HUES64 (cell line): ENCODE data around the gene ATP5PB.

Experiments used
- H3K27ac ChIP-seq: 2 replicates; pipeline ENCODE4 v1.7.0; 2013; ENCODE audit warnings: low read depth, low read length, inconsistent platforms
- H3K27me3 ChIP-seq: 2 replicates; pipeline ENCODE4 v1.6.1; 2013; ENCODE audit warnings: mild to moderate bottlenecking, low read length; ENCODE audit not compliant: insufficient read depth
- H3K36me3 ChIP-seq: 2 replicates; pipeline ENCODE4 v1.6.1; 2013; ENCODE audit warnings: mild to moderate bottlenecking, low read length; ENCODE audit not compliant: insufficient read depth
- H3K4me1 ChIP-seq: 2 replicates; pipeline ENCODE4 v1.6.1; 2013; ENCODE audit warnings: mild to moderate bottlenecking, low read length, moderate library complexity; ENCODE audit not compliant: insufficient read depth
- H3K4me3 ChIP-seq: 2 replicates; pipeline ENCODE4 v1.5.1; 2013; ENCODE audit warnings: mild to moderate bottlenecking, low read length, moderate library complexity
- H3K9ac ChIP-seq: 2 replicates; pipeline ENCODE4 v1.6.1; 2013; ENCODE audit warnings: mild to moderate bottlenecking, low read depth, low read length
- H3K9me3 ChIP-seq: 2 replicates; pipeline ENCODE4 v1.6.1; 2013; ENCODE audit warnings: low read depth, low read length; ENCODE audit not compliant: insufficient read depth
- WGBS: fragments of 150-250, 120-280 bp; methylation state at CpG from one replicate; pipeline ENCODE4 v1.1.7; 2013; ENCODE audit warnings: missing lambda C conversion rate; 5-methylcytosine and 5-hydroxymethylcytosine counted together

The ATP5PB gene

GRCh38 chr1:111420377-111420776 lies 28.9 kb upstream of the ATP5PB start:
- H3K4me3 ChIP-seq: no peak overlapping the region
- H3K4me1 ChIP-seq: no peaks in the 10 kb centered on the region
- H3K9ac ChIP-seq: no peak overlapping the region
- no peaks in the 10 kb centered on the region for H3K9me3 ChIP-seq
- H3K36me3 ChIP-seq: no peaks in the 10 kb centered on the region
- no peaks in the 10 kb centered on the region for H3K27me3 ChIP-seq
- no peak overlapping the region for H3K27ac ChIP-seq
- WGBS: 73% methylated on average over 5 of the region's 5 CpGs

DNA sequence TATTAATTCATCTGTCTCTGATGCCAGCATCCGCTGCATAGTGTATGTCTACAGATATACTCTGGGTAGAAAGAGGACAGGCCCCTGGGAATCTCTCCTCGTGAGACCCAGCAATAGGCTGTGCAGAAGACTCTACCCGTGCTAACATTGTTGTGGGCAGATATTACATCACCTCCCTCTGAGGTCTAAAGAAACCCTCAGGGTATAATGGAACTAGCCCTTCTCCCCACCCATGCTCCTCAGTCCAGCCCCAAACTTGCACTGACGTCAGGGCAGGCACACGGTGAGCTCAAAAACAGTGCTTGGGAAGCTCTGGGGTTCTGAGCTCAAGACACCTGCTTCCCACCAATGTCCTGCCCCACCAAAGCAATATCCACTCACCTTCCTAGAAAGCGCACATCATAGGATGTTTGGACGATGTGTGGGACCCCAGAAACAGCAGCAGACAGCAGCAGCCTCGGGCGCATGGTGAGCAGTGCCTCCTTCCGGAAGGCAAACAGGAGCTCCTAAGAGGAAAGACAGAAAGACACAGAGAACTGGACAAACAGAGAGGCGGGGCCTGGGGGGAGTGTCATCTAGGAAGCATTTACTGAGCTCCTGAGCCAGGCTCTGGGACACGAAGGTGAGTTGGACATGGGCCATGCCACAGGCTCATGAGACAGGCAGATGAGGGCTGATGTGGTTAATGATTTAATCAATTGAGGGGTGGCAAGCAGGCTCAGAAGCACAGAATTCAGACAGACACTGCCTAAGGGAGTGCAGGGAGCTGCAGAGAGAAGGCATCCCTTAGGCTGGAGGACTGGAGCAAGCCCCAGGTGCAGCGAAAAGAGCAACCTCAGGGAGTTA lies 26.5 kb upstream of the ATP5PB start:
- H3K27ac ChIP-seq: no peak overlapping the region
- H3K4me3 ChIP-seq: no peak overlapping the region
- H3K36me3 ChIP-seq: no peaks in the 10 kb centered on the region
- no peak overlapping the region for H3K9ac ChIP-seq
- no peaks in the 10 kb centered on the region for H3K27me3 ChIP-seq
- 89% methylated on average over 13 of the region's 13 CpGs for WGBS
- H3K9me3 ChIP-seq: no peaks in the 10 kb centered on the region
- H3K4me1 ChIP-seq: no peaks in the 10 kb centered on the region

DNA sequence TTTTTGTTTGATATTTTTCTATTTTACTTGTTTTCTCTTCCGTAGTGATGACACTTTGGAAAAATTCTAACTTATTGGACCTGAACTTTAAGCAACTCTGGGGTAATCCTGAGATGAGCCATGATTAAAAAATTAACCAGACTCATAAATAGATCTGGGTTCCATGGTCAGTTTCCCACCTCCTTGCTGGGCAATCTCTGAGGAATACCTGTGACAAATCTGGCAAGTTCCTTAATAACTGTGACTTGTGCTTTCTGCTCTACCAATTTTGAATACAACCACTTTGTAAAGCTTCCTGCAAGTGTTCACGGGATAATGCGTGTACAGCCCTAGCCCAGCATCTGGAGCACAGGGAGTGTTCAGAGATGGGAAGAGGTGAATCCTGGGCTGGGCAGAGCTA lies 25.0 kb upstream of the ATP5PB start:
- H3K27ac ChIP-seq: no peak overlapping the region
- H3K27me3 ChIP-seq: no peaks in the 10 kb centered on the region
- no peaks in the 10 kb centered on the region for H3K36me3 ChIP-seq
- no peak overlapping the region for H3K9ac ChIP-seq
- H3K4me3 ChIP-seq: no peak overlapping the region
- H3K9me3 ChIP-seq: no peaks in the 10 kb centered on the region
- no peaks in the 10 kb centered on the region for H3K4me1 ChIP-seq
- 94% methylated on average over 3 of the region's 3 CpGs for WGBS

DNA sequence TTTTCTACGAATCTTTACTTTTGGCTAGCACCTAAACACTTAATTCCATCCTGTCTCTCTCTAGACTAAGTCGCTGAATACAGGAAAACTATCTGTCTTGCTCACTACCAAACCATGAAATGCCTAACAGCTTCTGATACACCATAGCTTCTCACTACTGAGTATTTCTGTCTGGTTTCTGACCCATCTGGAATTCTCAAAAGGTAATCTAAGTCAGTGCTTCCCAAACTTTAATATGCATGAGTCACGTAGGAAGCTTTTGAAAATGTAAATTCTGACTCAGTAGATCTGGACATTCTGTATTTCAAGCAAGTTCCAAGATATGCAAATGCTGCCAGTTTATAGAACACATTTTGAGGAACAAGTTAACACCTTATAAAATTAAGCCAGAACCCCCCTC lies 12.5 kb upstream of the ATP5PB start:
- Histone ChIP-seq H3K27ac (no peak overlapping the region), H3K27me3 (no peaks in the 10 kb centered on the region)
- WGBS: 71% methylated on average over 3 of the region's 3 CpGs

GRCh38 chr1:111439461-111440351 lies 9.6 kb upstream of the ATP5PB start:
- WGBS: 95% methylated on average over 3 of the region's 3 CpGs
- Histone ChIP-seq H3K27me3 (no peaks in the 10 kb centered on the region), H3K9me3 (no peaks in the 10 kb centered on the region), H3K4me3 (no peak overlapping the region), H3K27ac (no peak overlapping the region), H3K4me1 (no peaks in the 10 kb centered on the region), H3K9ac (no peak overlapping the region), H3K36me3 (peaks cover 77% of the 10 kb centered on the region)

More for the DNA sequence above, 12.5 kb upstream of the ATP5PB start:
- Histone ChIP-seq H3K4me1 (no peaks in the 10 kb centered on the region), H3K9me3 (no peaks in the 10 kb centered on the region), H3K9ac (no peak overlapping the region), H3K4me3 (no peak overlapping the region), H3K36me3 (peaks cover 47% of the 10 kb centered on the region)

GRCh38 chr1:111441573-111442192 lies 7.6 kb upstream of the ATP5PB start:
- 76% methylated on average over 7 of the region's 9 CpGs for WGBS
- Histone ChIP-seq H3K36me3 (peaks cover 97% of the 10 kb centered on the region), H3K4me1 (no peaks in the 10 kb centered on the region), H3K27me3 (no peaks in the 10 kb centered on the region), H3K4me3 (no peak overlapping the region), H3K9ac (no peak overlapping the region), H3K27ac (no peak overlapping the region), H3K9me3 (no peaks in the 10 kb centered on the region)

DNA sequence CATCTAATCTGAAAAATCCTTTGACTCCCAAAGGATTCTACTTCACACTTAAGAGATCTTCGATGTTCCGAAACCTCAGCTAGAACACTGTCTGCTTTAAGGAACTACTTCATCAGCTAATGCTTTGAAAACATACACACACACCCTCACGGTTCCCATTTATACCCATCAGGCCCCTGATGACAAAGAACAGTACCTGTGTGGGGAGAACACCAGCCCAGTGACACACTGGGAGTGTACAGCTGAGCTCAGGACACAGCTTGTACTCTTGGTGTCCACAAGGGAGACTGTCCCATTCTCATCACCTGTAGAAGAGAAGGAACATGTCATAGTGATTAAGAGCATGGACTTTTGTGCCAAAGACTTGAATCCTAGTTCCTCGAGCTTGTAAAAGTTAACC lies 6.8 kb upstream of the ATP5PB start:
- no peak overlapping the region for H3K9ac ChIP-seq
- no peak overlapping the region for H3K4me3 ChIP-seq
- no peaks in the 10 kb centered on the region for H3K27me3 ChIP-seq
- WGBS: 97% methylated on average over 4 of the region's 4 CpGs
- H3K27ac ChIP-seq: no peak overlapping the region
- H3K9me3 ChIP-seq: no peaks in the 10 kb centered on the region
- peaks cover 99% of the 10 kb centered on the region for H3K36me3 ChIP-seq
- H3K4me1 ChIP-seq: no peaks in the 10 kb centered on the region; the same call in 1 of the 2 replicates

GRCh38 chr1:111444031-111444430 lies 5.2 kb upstream of the ATP5PB start:
- H3K9me3 ChIP-seq: no peaks in the 10 kb centered on the region
- H3K4me3 ChIP-seq: no peak overlapping the region
- H3K27ac ChIP-seq: no peak overlapping the region
- H3K36me3 ChIP-seq: peaks cover 83% of the 10 kb centered on the region
- peaks cover 6% of the 10 kb centered on the region for H3K4me1 ChIP-seq
- H3K27me3 ChIP-seq: no peaks in the 10 kb centered on the region
- 89% methylated on average over 3 of the region's 3 CpGs for WGBS
- H3K9ac ChIP-seq: no peak overlapping the region

DNA sequence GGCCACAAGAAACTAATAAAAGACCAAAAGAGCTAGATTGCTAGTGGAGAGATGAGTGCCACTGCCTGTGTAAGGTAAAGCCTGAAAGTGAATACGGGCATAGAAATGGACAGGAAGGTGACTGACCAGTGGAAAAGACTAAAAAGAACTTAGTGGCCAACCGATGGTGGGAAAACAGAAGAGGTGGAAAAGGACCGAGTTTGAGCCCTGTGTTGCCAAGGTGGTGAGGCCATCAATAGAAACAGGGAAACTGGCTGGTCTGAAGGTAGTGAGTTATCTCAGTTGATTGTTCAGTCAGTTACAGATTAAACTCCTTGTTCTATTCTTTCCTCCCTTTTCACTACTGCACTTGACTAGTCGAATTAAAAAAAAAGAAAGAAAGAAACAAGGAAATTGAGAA lies 2.7 kb upstream of the ATP5PB start:
- H3K9me3 ChIP-seq: no peaks in the 10 kb centered on the region
- H3K36me3 ChIP-seq: peaks cover 68% of the 10 kb centered on the region
- peaks cover 11% of the 10 kb centered on the region for H3K4me1 ChIP-seq
- H3K27ac ChIP-seq: no peak overlapping the region
- H3K9ac ChIP-seq: no peak overlapping the region
- no peaks in the 10 kb centered on the region for H3K27me3 ChIP-seq
- H3K4me3 ChIP-seq: no peak overlapping the region
- WGBS: 95% methylated on average over 4 of the region's 4 CpGs

- peak overlapping the region; percentile 89 for H3K4me3 ChIP-seq
- H3K4me1 ChIP-seq: peaks cover 11% of the 10 kb centered on the region
- 84% methylated on average over 4 of the region's 4 CpGs for WGBS
- H3K9ac ChIP-seq: peak overlapping the region; percentile 97; the same call in 1 of the 2 replicates
- peaks cover 61% of the 10 kb centered on the region for H3K36me3 ChIP-seq
- no peaks in the 10 kb centered on the region for H3K27me3 ChIP-seq
- peak overlapping the region; percentile 5; the same call in 1 of the 2 replicates for H3K27ac ChIP-seq
- no peaks in the 10 kb centered on the region for H3K9me3 ChIP-seq
Observed at GRCh38 chr1:111446967-111447892, 2.0 kb upstream of the ATP5PB start.
